Nephron progenitor cell (in vitro differentiated cells): ENCODE data around the gene TMPRSS11F.

Experiments used
- DNase-seq: peaks from one replicate; pipeline ENCODE4 v3.0.0; 2021
- H3K27ac Mint-ChIP-seq: 2 replicates; pipeline ENCODE4 v1.8.0; 2021; ENCODE audit warnings: mild to moderate bottlenecking, moderate library complexity, mixed read lengths
- H3K27me3 Mint-ChIP-seq: 2 replicates; pipeline ENCODE4 v1.8.0; 2021; ENCODE audit warnings: mild to moderate bottlenecking, low read depth, mixed read lengths; ENCODE audit not compliant: poor library complexity
- H3K36me3 Mint-ChIP-seq: 2 replicates; pipeline ENCODE4 v1.8.0; 2021; ENCODE audit warnings: low read depth, mixed read lengths
- H3K4me1 Mint-ChIP-seq: 2 replicates; pipeline ENCODE4 v1.8.0; 2021; ENCODE audit warnings: mixed read lengths
- H3K4me3 Mint-ChIP-seq: 2 replicates; pipeline ENCODE4 v1.8.0; 2021; ENCODE audit warnings: mild to moderate bottlenecking, moderate library complexity, mixed read lengths
- H3K9me3 Mint-ChIP-seq: 2 replicates; pipeline ENCODE4 v1.8.0; 2021; ENCODE audit warnings: mild to moderate bottlenecking, moderate library complexity, mixed read lengths
- CTCF ChIP-seq: fragments of 200-600 bp; sonication (generic); IDR thresholded peaks from 2 replicates; pipeline ENCODE4 v1.5.0; 2021; ENCODE audit warnings: antibody characterized with exemption

TMPRSS11F gene

GRCh38 chr4:68110441-68110840 is 19.2 kb downstream of the TMPRSS11F start:
- H3K4me3 Mint-ChIP-seq, result no peak overlapping the region
- no peaks in the 10 kb centered on the region for H3K36me3 Mint-ChIP-seq
- peaks cover 5% of the 10 kb centered on the region for H3K9me3 Mint-ChIP-seq
- H3K4me1 Mint-ChIP-seq, result no peaks in the 10 kb centered on the region
- no peak for DNase-seq
- no peak for TF ChIP-seq CTCF
- no peak overlapping the region for H3K27ac Mint-ChIP-seq
- H3K27me3 Mint-ChIP-seq, result no peaks in the 10 kb centered on the region

- H3K27ac Mint-ChIP-seq, result no peak overlapping the region
- no peak overlapping the region for H3K4me3 Mint-ChIP-seq
- no peaks in the 10 kb centered on the region for H3K27me3 Mint-ChIP-seq
- H3K9me3 Mint-ChIP-seq, result peaks cover 3% of the 10 kb centered on the region
- no peak for TF ChIP-seq CTCF
- H3K4me1 Mint-ChIP-seq, result no peaks in the 10 kb centered on the region
- no peak for DNase-seq
- no peaks in the 10 kb centered on the region for H3K36me3 Mint-ChIP-seq
Measured at GRCh38 chr4:68109868-68110267, 19.8 kb downstream of the TMPRSS11F start.

- H3K27ac Mint-ChIP-seq, result no peak overlapping the region
- no peak overlapping the region for H3K4me3 Mint-ChIP-seq
- no peaks in the 10 kb centered on the region for H3K36me3 Mint-ChIP-seq
- H3K27me3 Mint-ChIP-seq, result no peaks in the 10 kb centered on the region
- TF ChIP-seq CTCF, result no peak
- no peak for DNase-seq
- peaks cover 19% of the 10 kb centered on the region for H3K9me3 Mint-ChIP-seq
- H3K4me1 Mint-ChIP-seq, result peaks cover 1% of the 10 kb centered on the region
Measured at GRCh38 chr4:68082758-68083157, 46.9 kb downstream of the TMPRSS11F start.

- no peak overlapping the region for H3K4me3 Mint-ChIP-seq
- H3K9me3 Mint-ChIP-seq, result no peaks in the 10 kb centered on the region
- no peaks in the 10 kb centered on the region for H3K27me3 Mint-ChIP-seq
- H3K36me3 Mint-ChIP-seq, result no peaks in the 10 kb centered on the region
- TF ChIP-seq CTCF, result no peak
- no peak for DNase-seq
- no peak overlapping the region for H3K27ac Mint-ChIP-seq
- H3K4me1 Mint-ChIP-seq, result peaks cover 5% of the 10 kb centered on the region
Measured at GRCh38 chr4:68079928-68080327, 49.7 kb downstream of the TMPRSS11F start.

GRCh38 chr4:68077737-68078136 is 51.9 kb downstream of the TMPRSS11F start:
- Mint-ChIP-seq H3K36me3 (no peaks in the 10 kb centered on the region), H3K27me3 (no peaks in the 10 kb centered on the region), H3K27ac (no peak overlapping the region), H3K4me3 (no peak overlapping the region), H3K9me3 (no peaks in the 10 kb centered on the region), H3K4me1 (peaks cover 5% of the 10 kb centered on the region)
- DNase-seq, result no peak
- TF ChIP-seq CTCF, result no peak

GRCh38 chr4:68077301-68077700 is 52.4 kb downstream of the TMPRSS11F start:
- no peak overlapping the region for H3K27ac Mint-ChIP-seq
- H3K36me3 Mint-ChIP-seq, result no peaks in the 10 kb centered on the region
- no peaks in the 10 kb centered on the region for H3K27me3 Mint-ChIP-seq
- DNase-seq, result no peak
- H3K4me1 Mint-ChIP-seq, result peaks cover 5% of the 10 kb centered on the region
- no peak for TF ChIP-seq CTCF
- H3K9me3 Mint-ChIP-seq, result no peaks in the 10 kb centered on the region
- no peak overlapping the region for H3K4me3 Mint-ChIP-seq
